OCI-LY7 (cell line): ENCODE results near the gene ITK.

Source experiments
- EZH2phosphoT487 ChIP-seq: fragments of 200-600 bp; sonication (generic); IDR thresholded peaks from 2 replicates; pipeline ENCODE4 v1.6.1; 2018; ENCODE audit warnings: low read depth, borderline replicate concordance, mild to moderate bottlenecking, mixed run types, antibody characterized with exemption, low read length, moderate library complexity, mixed read lengths
- TF ChIP-seq, protein P1 (sequence below): fragments of 200-600 bp; sonication (generic); conservative IDR thresholded peaks from 2 replicates; pipeline ENCODE4 v1.5.1; 2014; ENCODE audit warnings: mild to moderate bottlenecking, antibody characterized with exemption, low read length, moderate library complexity, mixed read lengths

DNA sequence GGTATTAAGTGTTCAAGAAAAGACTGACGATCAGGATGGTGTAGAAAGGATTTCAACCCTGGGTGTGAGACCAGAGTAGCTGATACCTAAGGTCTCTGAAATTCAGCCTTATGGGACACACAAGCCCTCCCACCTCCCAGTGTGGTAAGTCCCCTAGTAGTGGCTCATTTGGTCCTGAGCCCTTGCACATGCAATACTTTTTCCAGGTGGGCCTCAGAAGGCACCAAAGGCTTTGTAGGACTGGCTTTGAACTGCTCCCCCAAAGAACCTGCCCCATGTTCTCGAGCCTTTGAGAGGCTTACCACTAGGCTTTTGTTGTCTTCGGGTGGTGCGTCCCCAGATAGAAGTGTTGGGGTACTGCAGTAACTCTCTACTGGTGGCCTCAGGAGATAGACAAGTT is 15.4 kb upstream of the ITK start:
- TF ChIP-seq, protein P1, sequence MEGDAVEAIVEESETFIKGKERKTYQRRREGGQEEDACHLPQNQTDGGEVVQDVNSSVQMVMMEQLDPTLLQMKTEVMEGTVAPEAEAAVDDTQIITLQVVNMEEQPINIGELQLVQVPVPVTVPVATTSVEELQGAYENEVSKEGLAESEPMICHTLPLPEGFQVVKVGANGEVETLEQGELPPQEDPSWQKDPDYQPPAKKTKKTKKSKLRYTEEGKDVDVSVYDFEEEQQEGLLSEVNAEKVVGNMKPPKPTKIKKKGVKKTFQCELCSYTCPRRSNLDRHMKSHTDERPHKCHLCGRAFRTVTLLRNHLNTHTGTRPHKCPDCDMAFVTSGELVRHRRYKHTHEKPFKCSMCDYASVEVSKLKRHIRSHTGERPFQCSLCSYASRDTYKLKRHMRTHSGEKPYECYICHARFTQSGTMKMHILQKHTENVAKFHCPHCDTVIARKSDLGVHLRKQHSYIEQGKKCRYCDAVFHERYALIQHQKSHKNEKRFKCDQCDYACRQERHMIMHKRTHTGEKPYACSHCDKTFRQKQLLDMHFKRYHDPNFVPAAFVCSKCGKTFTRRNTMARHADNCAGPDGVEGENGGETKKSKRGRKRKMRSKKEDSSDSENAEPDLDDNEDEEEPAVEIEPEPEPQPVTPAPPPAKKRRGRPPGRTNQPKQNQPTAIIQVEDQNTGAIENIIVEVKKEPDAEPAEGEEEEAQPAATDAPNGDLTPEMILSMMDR: no peak
- TF ChIP-seq EZH2phosphoT487: no peak
